ENCODE results near the gene FARP2.

DNA sequence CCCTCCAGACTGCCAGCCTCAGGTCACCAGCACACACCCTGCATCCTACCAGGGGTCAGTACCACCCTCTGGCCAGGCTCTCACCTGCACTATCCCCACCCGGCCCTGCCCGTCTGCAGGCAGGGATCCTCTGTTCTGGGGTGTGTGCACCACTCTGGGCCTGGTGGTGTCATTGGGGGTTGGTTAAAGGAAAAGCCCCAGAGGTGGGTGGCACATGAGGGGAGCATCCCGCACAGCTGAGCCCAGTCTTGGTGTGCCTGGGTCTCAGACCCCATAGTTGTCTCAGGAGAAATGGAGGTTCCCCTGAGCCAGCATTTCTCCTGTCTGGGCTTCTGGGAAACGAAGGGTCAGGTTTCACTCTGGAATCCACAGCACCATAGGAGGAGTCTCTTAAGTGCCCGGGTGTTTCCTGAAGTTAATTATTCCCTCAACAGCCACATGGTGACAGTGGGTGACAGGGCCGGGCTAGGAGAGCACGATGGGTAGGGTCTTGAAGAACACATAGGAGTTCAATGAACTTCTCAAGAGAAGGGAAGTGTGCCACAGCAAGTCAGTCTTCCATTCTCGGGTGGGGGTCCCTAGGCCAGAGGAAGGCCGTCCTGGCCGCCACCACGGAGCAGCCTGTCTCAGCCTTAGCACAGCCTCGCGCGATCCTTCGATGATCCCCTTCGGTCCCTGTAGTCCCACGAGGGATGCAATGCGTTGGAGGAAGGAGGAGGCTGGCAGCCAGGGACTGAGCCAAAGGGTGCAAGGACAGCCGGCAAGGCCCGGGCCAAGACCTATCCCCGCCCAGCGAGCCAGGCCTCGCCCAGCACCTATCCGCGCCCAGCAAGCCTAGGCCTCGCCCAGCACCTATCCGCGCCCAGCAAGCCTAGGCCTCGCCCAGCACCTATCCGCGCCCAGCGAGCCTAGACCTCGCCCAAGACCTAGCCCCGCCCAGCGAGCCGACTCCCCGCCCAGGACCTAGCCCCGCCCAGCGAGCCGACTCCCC is 1.1 kb upstream of the FARP2 start:
- no peak for TF ChIP-seq POLR2A (IDR thresholded peaks at IDR 0.05)
- TF ChIP-seq, protein P1, sequence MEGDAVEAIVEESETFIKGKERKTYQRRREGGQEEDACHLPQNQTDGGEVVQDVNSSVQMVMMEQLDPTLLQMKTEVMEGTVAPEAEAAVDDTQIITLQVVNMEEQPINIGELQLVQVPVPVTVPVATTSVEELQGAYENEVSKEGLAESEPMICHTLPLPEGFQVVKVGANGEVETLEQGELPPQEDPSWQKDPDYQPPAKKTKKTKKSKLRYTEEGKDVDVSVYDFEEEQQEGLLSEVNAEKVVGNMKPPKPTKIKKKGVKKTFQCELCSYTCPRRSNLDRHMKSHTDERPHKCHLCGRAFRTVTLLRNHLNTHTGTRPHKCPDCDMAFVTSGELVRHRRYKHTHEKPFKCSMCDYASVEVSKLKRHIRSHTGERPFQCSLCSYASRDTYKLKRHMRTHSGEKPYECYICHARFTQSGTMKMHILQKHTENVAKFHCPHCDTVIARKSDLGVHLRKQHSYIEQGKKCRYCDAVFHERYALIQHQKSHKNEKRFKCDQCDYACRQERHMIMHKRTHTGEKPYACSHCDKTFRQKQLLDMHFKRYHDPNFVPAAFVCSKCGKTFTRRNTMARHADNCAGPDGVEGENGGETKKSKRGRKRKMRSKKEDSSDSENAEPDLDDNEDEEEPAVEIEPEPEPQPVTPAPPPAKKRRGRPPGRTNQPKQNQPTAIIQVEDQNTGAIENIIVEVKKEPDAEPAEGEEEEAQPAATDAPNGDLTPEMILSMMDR (IDR thresholded peaks at IDR 0.05), result no peak
